HG02763 (cell line): ENCODE measurements around the gene PCBP1.
A peak's percentile ranks its signal among the peaks of the same experiment; 100 is the strongest.
"Not testable (repeated sequence)": the region's sequence is repeated elsewhere in the genome, so short reads cannot be mapped to it uniquely, and the experiment has no call there.

ENCODE experiments used
- ATAC-seq: cut with Tn5 transposase; IDR thresholded peaks from one replicate; pipeline ENCODE4 v1.9.1; 2021; ENCODE audit warnings: mild to moderate bottlenecking, moderate library complexity; ENCODE audit not compliant: unreplicated experiment

The PCBP1 gene

GRCh38 chr2:70080610-70081200, 6.6 kb upstream of the PCBP1 start:
- no peak for ATAC-seq

DNA sequence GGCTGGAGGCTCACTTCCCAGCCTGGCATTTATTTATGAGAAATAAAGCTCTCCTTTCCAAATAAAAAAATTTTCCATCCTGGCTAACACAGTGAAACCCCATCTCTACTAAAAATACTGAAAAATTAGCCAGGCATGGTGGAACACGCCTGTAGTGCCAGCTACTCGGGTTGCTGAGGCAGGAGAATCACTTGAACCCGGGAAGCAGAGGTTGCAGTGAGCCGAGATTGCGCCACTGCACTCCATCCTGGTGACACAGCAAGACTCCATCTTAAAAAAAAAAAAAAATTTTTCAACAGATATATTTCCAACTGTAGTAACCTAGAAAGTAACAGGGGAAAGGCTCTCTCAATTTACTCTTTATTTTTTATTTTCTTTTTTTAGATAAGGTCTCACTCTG, 6.1 kb upstream of the PCBP1 start:
- no peak for ATAC-seq

- ATAC-seq, result no peak
These were observed 3.7 kb upstream of the PCBP1 start for GRCh38 chr2:70083344-70084156.

DNA sequence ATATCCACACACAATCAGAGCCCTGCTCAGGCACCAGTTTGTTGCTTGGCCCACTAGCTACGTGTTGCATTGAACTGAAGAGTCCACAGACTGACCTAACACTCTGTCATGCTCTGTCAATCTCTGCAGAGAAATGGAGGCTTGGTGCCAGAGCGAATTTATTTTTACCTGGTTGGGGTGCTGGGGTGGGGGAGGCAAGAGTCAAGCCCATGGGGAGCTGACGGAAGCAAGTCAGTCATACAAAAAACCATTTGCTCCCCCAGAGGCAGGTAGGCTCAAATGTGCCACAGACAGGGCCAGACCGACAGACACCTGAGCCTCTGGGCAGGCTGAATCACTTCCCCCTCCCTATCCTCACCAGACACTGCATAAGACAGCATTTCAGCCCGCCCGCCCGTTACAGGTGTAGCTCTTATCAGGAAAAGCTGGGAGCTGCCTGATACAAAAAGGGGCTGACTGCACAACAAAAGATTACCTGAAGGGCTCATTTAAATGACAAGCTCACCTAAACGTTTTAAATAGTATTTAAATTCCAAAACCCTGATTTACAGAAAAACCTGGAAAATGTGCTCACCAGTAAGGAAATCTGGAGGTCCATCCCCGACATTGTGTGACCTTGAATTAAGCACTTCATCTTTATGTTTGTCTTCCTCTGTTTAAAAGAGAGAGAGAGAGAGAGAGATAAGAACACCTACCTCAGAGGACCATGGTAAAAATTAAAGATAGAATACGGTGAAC, 2.1 kb upstream of the PCBP1 start:
- ATAC-seq, result no peak

DNA sequence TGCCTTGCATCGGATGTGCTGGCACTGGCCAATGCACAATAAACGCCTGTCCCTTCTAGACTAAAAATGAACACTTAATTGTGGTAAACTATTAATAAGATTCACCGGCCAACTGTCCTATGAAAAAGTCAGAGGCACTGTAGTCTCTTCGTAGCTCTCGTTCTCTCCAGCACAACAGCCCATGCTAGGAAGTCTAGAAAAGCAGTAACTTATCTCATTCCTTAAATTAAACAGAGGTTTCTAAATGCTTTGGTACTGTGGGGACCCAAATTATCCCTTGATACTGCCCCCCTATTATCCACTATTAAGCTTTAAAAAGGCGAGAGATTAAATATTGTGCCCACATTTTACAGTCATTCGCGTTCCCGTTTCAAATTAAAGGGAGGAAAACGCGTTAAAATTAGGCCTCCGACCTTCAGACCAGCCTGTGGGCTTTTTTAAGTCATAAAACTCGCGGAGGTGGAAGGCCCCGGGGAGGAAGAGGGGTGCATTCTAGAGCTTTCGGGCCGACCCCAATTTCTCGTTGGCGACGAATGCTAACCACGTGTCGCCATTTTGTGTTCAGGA, 1.5 kb upstream of the PCBP1 start:
- ATAC-seq, result no peak

GRCh38 chr2:70086278-70086837, 919 bp upstream of the PCBP1 start:
- ATAC-seq, result peak; percentile 36

DNA sequence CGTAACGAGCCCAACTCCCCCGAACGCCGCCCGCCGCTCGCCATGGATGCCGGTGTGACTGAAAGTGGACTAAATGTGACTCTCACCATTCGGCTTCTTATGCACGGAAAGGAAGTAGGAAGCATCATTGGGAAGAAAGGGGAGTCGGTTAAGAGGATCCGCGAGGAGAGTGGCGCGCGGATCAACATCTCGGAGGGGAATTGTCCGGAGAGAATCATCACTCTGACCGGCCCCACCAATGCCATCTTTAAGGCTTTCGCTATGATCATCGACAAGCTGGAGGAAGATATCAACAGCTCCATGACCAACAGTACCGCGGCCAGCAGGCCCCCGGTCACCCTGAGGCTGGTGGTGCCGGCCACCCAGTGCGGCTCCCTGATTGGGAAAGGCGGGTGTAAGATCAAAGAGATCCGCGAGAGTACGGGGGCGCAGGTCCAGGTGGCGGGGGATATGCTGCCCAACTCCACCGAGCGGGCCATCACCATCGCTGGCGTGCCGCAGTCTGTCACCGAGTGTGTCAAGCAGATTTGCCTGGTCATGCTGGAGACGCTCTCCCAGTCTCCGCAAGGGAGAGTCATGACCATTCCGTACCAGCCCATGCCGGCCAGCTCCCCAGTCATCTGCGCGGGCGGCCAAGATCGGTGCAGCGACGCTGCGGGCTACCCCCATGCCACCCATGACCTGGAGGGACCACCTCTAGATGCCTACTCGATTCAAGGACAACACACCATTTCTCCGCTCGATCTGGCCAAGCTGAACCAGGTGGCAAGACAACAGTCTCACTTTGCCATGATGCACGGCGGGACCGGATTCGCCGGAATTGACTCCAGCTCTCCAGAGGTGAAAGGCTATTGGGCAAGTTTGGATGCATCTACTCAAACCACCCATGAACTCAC, 673 bp downstream of the PCBP1 start:
- ATAC-seq, result no peak

GRCh38 chr2:70088598-70089219, 1.4 kb downstream of the PCBP1 start:
- ATAC-seq, result no peak

GRCh38 chr2:70089220-70089982, 2.1 kb downstream of the PCBP1 start:
- no peak for ATAC-seq

DNA sequence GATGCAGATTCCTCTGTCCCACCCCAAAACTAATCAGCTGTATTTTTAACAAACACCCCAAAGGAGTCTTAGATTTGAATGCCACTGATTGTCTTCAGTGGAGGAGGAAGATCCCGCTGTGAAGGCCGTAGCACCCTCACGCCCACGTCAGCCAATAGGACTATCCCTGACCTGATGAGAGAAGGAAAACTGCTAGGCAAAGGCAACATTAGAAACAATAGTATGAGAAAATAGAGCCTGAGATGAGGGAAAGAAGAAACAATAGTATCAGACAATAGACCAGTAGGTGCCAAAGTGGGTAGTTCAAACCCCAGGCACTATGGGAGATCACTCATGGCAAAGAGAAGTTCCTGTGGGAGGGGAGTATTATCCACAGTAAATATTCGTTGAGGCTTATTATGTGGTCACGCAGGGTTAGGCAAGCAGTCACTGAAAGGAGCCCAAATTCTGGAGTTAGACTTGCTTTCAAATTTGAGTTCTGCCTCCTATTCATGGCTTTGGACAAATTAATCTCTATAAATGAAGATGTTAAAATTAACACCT, 2.8 kb downstream of the PCBP1 start:
- ATAC-seq, result no peak

DNA sequence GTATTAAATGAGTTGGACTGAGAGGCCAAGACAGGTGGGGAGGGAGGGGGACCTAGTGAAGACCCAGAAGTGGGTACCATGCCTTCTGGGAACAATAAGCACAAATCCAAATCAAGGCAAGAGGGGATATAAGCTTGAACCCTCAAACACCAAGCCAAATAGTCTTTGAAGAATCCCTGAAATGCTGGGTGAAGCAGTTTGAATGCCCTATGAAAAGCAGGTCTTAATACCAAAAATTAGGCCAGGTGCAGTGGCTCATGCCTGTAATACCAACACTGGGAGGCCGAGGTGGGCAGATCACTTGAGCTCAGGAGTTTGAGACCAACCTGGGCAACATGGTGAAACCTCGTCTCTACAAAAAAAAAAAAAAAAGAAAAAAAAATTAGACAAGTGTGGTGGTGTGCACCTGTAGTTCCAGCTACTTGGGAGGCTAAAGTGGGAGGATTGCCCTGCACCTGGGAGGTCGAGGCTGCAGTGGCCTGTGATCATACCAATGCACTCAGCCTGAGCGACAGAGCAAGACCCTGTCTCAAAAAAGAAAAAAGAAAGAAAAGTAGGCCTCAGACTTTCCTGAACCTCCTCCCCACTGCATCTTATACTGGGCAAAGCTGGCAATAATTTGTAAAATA, 3.5 kb downstream of the PCBP1 start:
- ATAC-seq, result no peak

DNA sequence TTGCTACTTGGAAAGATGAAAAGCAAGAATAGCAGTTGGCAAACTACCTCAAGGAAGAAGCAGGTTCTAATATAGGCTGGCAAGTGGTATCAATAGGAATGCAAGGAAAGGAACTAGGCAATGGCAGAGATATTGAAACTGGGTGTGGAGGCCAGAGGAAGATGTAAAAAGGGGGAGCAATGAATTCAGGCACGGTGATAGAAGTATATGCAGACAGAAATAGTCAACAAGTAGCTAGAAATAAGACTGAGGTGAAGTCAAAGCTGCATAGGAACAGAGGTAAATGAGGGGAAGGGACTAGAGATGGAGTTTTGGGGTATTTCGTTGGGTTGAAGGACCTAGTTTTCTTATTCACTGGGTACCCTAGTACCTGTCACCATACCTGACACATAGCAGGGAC, 4.1 kb downstream of the PCBP1 start:
- no peak for ATAC-seq

- ATAC-seq, result no peak
These were observed 4.5 kb downstream of the PCBP1 start for GRCh38 chr2:70091816-70092215.

DNA sequence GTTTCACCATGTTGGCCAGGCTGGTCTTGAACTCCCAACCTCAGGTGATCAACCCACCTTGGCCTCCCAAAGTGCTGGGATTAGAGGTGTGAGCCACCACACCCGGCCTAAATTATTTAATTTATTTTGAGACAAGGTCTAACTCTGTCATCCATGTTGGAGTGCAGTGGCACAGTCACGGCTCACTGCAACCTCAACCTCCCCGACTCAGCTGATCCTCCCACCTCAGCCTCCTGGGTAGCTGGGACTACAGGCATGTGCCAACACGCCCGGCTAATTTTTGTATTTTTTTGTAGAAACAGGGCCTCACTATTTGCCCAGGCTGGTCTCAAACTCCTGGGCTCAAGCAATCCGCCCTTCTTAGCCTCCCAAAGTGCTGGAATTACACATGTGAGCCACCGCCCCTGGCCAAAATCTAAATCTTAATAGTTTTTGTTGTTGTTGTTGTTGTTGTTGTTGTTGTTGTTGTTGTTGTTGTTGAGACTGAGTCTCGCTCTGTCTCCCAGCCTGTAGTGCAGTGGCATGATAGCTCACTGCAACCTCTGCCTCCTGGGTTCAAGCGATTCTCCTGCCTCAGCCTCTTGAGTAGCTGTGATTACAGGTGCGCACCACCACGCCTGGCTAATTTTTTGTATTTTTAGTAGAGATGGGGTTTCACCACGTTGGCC, 5.4 kb downstream of the PCBP1 start:
- ATAC-seq, result not testable (repeated sequence)

- no peak for ATAC-seq
These were observed 7.1 kb downstream of the PCBP1 start for GRCh38 chr2:70094171-70094977.

DNA sequence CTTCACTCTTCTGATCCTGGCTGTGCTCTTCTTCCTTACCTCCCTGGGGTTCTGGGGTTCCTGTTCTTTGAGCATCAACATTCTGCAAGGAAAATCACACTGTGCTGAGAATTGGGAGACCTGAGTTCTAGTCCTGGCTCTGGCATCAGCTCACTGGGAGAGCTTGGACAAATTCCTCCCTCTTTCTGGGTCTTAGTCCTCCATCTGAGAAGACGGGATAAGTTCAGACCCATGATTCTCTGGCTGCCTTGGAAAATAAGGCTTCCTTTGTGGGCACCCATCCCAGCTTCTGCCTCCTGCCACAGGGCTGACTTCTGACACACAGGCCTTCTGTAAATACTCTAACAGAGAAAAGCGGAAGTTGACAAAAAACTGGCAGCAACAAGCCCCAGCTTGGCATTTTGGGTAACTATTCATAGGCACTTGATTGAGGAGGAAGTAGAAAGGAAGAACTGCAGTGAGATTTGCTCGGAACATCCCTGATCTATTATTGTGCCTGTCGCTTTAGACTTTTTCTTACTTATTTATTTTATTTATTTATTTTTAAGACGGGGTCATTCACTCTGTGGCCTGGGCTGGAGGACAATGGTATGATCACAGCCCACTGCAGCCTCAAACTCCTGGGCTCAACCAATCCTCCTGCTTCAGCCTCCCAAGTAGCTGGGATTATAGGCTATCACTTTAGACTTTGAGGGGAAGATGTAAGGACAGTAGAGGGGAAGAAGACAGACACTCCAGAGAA, 7.9 kb downstream of the PCBP1 start:
- ATAC-seq, result peak; percentile 52
